ENCODE results near the gene ALDOC.
A peak's percentile ranks its signal among the peaks of the same experiment; 100 is the strongest.
"Not testable (repeated sequence)": the region's sequence is repeated elsewhere in the genome, so short reads cannot be mapped to it uniquely, and the experiment has no call there.

Gene ALDOC

DNA sequence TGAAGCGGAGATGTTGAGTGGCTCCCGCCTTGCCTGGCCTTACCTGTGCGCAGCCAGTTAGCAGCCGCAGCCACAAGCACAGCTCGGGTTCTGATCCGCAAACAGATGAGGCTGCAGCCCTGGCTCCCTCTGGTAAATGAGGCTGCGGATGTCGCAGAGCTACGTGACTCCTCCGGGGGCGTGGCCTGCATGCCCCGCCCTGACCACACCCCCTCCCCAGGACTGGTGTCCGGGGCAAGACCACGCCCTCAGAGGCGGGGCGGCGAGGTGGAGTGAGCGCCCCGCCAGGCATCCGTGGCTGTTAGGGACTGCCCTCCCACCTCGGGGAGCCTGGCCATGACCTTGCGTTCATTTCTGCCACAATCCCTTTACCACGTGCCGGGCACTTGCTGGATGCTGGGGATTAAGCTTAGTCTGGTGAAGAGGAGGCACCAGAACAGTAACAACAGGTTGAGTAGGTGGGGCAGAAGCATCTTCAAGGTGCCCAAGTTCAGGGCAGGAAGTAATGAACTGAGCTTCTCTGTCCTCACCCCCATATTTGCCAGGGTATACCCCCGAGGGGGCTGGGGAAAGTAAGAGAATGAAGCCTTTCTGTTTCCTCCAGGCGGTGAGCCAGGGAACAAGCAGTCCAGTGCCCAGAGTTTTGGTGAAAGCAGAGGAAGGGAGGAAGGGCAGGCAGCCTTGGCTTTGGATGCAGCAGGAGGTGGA is at the start of gene ALDOC:
Gene ALDOC, minus strand, starts transcription at position 138 of the 708 bp plus-strand sequence. CDS start 1,363 bp downstream, outside the sequence.
- DNase-seq: peak; percentile 98

DNA sequence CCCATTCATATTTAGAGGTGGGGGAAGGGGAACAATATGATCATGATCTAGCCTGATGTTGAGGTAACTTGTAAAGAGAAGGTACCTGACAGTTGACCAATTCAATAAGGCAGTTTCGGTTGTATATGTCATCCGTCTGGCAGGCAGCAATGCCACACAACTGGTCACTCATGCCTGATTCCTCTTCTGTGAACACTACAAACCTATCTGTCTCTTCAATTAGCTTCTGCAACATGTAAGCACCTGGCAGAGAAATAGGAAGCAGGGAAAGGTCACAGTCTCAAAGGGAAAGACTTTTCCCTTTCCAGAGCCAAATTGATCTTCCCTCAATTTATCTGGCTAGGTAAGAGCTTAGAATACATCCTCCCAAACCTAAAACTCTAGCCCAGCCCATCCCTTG is 47.5 kb upstream of the ALDOC start:
- no peak for DNase-seq

DNA sequence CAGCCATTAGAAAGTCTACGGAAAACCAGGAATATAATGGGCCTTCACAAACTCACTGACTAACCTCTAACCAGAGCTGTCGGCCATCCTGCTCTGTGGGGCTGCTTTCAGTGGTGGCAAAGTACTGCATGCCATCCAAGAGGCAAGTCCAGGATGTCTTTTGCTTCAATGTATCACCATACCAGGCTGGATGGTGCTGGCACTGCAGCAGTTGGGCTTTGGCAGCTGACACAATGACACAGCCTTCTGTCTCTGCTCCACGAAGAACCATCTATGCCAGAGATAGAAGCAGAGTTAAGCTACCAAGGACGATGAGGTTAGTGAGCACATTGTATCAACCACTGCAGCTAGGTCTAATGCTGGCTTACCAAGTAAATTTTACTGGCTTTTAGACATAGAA is 47.0 kb upstream of the ALDOC start:
- DNase-seq: no peak

DNA sequence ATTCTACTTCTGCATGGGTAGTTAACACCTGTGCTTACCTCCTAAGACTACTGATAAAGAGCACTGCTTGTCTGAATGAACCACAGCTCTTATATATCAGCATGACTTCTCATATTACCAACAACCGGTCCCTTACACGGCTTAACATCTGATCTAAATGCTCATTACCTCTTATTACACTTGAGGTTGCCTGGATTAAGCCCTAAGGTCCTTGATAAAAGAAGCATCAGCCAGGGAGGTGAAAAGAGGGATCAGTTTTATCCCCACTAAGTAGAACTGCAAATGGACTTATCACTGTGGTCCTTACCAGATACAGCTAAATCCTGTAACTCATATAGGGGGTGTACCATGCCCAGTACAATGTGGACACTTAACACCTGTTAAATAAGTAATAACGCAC is 45.5 kb upstream of the ALDOC start:
- no peak for DNase-seq

DNA sequence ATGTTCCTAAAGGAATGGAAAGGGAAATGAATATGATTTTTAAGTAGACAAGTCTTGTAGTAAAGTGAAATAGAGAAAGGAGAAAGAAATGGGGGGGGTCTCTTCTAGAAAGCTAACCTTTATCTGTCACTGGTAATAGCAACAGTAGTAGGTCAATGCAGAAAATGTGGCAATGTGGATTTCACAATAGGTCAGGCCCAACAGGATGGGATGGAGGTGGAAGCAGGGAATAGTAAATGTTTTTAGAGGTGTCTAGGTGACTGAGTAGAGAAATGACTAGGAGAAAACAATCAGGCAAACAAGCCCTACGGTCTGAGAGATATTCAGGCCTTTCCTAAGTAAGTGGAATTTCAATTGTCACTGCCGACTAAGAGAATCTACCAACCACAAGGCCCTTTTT is 43.3 kb upstream of the ALDOC start:
- no peak for DNase-seq

DNA sequence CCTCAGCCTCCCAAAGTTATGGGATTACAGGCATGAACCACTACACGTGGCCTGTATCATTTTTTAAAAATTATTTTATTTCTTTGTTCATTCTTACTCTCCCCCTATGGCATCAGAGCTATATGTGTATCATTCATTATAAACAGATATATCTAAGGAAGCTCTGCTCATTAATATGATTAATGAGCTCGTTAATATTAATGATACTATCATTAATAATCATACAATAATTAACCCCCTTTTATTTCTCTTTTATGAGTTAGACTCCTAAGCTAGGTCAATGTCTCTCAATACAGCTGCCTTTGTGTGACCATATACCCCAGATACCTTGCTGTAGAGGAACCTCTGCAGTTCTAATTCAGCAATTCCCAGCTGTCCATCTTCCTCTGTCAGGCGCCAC is 41.8 kb upstream of the ALDOC start:
- no peak for DNase-seq

DNA sequence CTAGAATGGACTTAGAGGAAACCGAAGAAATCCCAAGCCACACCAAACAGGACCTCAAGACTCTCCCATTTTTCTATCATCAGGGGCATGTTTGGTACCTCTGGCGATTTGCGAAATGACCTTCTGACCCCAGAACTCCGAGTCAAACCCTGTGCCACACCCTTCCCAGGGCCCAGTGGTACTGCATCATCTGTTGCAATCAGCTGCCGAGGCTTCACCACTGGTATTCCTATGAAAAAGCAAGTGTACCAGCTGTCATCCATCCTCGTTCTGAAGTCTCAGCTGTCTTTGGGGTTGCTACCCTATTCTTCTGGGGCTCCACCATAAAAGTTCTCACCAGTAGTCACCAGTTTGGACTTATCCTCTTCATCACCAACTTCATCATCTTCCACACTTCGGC is 39.6 kb upstream of the ALDOC start:
- no peak for DNase-seq

DNA sequence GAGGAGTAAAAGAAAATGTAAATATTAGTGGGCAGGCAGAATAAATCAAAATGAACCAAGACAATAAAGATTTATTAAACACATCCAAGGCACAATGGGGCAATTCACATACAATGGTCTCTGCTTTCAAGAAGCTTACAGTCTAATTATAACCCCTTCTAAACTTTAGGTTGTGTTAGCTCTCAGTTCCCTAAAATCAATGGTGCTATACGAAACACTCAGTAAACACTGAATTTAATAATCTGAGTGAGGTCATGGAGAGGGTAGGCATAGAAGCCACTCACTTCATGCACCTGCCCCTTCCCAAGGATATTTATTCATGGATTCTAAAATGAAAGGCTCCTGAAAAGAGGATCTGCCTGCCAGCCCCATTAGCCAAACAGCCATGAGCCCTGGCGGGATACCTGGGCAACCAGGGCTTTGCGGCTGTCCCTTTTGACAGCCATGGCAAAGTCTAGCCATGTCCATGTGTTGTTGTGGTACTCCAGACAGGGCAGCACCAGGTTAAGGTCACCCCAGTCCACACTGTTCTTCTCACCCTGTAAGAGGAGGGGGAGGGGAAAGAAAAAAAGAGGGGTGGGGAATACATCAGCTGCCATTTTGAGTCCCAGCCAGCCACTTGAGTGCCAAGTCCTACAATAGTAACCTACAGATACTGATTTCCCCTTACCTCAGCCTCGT is 38.7 kb upstream of the ALDOC start:
- no peak for DNase-seq

DNA sequence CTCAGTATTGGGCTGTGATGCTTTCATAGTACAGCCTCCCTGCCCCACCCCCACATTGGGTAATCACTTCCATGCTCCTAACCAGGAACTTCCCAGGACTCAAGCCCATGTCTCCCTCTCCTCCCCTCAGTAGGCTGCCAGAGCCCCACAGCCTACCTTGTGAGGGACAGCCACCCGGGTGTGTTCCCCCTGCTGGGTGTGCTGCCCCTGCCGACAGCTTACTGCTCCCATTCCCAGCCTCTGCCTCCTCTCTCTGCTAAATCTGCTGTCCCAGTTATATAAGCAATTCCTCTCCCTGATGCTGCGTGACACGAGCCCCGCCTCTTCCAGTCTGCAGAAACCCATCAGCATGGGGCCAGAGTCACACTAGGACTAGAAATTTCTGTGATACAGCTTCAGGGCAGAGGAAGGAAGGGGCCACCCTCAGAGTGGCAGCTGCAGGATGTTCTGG is 37.3 kb upstream of the ALDOC start, which contains the start of gene RSKR:
Gene RSKR, minus strand, starts transcription at position 255 of the 451 bp plus-strand sequence. Its CDS starts 24 bp downstream, at position 231.
- no peak for DNase-seq

DNA sequence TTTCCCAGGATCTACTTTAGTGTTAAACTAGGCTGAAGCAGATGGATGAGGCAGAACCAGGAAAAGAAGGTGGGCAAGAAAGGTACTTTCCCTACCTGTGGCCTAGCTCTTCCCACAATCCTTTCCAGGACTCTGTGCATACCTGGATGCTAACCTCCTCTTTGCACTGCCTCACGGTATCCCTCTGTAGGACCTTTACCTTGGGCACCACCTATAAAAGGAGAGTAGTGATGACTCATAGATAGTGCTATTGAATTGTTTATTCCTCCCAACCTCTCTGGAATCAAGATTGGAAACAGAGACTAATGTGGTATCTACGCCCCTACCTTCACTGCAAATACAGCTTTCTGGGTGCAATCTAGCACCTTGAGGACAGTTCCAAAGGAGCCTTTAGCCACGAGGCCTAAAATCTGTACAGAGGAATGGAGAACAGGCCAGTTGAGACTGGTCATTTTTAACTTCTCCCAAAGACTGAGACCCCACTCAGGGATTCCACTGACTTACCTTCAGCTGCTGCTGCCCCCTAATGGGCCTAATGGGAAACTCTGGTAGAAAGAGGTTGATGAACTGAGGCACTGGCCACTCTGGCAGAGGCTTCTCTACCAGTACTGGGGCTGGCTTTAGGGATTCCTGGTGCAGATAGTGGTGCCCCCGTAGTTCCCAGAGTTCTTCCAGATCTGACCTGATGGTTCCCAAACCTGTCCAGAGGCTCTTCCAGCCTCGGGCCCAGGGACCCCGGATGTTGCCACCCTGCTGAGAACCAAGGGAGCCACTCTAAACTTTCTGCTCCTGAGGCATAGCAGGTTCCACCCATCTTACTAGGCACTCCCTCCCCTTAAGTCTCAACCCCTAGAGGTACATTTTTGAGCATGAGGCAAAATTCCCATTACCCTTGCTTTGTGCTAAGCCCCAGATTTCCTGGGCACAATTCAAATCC is 36.5 kb upstream of the ALDOC start:
- peak; percentile 55 for DNase-seq

DNA sequence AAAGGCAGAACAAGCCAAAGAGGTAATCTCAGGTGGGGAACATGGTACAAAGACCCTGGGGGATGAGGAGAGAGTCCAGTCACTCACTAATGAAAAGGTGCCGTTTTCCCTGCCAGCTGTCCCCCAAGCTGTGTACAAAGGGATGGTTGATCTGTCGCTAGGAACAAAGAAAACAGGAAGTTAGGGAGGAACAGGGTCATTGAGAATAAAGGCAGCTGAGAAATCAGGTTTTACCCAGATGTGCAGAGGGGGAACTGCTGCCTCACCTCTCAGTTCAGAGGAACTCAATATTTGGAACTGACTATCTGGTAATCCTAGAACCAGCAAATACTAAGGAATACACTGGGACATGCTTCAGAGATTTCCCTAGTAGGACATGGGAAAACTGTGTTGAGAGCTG is 35.8 kb upstream of the ALDOC start:
- DNase-seq: no peak

DNA sequence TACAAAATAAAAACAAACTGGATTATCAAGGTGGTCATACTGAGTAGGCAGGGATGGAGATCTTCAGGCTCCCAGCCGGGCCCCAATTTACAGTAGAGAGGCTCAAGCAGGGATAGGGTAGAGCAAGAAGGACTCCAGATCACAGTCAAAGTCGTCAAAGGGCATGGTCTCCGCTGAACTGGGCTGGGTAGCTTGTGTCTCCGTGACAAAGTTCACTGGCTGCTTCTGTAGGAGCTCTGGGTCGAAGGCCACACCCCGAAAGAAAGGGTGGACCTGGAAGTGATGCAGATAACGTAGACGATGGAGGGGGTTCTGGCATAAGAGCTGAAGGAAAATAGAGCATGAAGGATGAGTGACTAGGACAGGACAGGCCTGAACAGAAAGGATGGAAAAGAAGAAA is 33.7 kb upstream of the ALDOC start:
- no peak for DNase-seq

DNA sequence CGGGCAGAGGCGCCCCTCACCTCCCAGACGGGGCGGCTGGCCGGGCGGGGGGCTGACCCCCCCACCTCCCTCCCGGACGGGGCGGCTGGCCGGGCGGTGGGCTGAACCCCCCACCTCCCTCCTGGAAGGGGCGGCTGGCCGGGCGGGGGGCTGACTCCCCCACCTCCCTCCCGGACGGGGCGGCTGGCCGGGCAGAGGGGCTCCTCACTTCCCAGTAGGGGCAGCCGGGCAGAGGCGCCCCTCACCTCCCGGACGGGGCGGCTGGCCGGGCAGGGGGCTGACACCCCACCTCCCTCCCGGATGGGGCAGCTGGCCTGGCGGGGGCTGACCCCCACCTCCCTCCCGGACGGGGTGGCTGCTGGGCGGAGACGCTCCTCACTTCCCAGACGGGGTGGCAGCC is 27.3 kb upstream of the ALDOC start:
- DNase-seq: not testable (repeated sequence)

DNA sequence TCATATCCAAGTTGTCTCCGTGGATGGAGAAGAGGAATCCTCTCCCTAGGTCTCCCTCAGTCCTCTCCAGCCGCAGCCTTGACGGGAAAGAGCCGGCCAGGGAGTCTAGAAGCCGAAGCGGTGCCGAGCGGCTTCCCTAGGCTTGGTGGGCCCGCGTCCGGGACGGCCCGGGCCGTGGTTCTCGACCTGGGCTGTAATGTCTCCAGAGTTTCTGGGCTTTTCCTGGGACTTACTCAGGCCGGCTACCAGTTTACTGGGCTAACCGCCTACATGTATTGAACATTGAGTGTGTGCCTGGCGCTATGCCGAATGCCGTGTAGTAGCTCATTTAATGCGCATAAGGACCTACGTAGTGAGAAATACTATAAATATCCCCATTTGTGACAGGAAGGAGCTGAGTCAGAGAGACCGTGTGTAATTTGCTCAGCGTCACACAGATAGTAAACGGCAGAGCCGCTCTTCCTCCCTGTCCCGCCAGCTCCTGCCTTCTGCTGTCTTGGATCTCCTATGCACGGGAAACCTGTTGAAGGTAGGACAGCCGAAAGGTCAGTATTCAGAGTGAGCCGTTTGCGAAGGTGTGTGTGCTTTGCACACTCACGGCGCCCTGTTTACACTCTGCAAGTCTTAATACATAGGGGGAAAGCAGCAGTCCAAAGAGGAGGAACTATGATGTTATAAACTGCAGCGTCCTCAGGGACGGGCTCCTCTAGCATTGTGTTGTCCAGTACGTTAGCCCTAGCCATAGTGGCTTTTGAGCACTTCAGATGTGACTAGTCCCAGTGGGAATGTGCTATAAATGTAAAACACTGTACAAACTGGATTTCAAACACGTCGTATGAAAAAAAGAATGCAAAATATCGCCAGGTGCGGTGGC is 22.9 kb upstream of the ALDOC start:
- peak; percentile 73 for DNase-seq

DNA sequence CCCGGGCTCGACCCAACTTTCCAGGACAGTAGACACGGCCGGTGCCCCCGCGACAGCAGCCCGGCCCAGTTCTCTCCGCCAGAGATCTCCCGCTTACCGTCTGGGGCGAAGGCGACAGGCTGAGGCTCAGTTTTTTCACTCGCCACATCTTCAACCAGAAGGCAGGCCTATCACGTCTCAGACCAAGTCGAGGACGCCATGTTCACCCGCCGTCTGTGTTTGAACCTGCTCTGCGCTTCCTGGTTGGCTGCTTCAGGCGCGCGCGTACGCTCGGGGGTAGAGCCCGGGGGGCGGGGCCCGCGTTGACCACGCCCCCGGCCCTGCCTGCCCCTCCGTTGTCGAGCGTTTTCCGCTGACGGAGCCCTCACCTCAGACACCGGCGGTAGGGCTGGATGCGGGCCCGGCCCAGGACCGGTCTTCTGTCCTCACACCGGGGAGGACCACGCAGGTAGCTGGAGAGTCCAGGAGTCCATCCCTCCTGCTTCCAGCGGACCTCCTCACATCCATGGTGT is 22.2 kb upstream of the ALDOC start, which contains the start of gene SPAG5:
Gene SPAG5, minus strand, starts transcription at position 227 of the 512 bp plus-strand sequence. Its CDS starts 79 bp downstream, at position 148.
- DNase-seq: peak; percentile 97

DNA sequence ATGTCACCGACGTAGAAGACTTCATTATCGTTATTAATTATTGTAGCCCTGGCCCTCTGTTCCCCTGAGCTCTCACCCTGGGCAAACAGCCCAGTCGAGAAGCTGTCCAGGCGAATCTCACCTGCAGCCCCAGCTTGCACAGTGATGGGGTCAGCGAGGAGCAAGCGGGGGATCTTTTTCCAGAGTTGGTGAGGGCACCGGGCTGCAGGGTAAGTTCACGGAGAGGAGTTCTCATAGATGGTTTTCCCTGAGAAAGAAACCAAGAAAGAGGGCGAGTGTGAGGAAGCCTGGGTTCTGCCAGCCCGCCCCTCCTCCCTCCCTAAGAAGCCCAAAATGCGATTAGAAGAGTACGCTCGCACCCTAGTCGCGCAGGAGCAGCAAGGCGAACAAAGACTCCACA is 21.7 kb upstream of the ALDOC start:
- DNase-seq: no peak

DNA sequence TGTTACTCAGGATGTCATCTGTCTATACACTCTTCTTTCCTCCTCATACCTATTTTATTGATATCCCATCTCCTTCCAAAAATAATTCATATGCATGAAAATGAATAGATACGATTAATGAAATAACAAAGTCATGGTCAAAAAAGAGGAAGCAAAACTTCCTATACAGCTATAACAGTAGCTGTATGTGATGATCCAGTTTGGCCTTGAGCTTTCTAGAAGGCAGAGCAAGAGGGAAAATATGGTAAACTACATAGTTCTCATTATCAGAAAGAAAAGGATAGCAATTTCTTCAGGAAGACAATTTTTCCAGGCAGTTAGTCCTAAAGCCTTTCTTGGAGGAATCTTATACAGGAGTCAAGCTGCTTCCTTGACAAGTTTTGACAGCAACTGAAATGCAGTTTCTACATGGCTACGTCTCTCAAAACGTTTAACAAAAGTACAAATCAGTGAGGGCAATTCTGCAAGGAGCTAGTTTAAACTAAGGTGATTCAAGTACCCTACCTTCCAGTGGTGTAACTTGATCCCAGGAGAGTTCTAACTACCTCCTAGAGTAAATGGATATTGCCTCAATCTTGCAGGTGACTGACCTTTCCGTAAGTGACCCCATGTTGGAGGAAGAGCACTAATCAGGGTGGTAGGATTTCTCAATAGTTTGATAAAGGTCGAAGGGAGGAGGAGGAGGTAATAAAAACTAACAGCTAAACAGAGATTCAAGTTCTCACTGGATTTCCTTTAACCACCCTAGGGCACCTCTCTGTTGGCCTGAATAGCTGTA is 21.1 kb upstream of the ALDOC start:
- DNase-seq: no peak

DNA sequence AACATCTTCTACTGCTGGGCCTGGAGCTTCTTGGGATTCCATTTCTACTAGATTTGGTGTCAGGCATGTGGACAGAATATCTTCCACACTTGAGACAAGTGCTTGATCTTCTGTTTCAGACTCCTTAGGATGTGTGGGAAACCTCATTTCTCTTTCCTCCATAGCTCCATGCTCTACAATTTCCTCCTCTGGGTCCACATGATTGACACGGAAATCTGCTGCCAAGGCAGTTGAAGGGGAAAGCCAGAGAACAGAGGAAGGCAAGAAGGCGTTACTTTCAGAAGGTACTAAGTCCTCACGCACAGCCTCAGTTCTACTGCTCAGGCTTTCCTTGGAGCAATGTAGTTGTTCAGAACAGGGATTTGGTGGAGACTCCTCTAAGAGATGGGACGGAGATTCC is 15.6 kb upstream of the ALDOC start:
- no peak for DNase-seq

DNA sequence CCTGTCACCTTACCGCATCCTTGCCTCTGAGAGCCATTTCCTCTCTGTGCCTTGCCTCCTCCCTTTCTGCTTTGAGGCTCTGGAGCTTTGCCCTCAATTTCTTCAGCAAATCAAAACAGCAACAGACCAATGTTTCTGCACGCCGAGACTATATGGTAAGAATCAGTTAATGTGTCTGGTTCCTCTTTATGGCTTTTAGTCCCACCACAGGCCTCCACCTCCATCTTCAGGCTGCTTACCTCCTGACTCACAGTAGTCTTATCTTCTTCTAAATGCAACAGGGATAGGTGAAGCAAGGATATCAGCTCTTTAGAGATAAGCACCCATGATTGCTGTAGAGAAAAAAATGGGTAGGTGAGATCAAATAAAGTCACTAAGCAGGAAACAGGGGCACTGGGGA is 9.2 kb upstream of the ALDOC start:
- no peak for DNase-seq

DNA sequence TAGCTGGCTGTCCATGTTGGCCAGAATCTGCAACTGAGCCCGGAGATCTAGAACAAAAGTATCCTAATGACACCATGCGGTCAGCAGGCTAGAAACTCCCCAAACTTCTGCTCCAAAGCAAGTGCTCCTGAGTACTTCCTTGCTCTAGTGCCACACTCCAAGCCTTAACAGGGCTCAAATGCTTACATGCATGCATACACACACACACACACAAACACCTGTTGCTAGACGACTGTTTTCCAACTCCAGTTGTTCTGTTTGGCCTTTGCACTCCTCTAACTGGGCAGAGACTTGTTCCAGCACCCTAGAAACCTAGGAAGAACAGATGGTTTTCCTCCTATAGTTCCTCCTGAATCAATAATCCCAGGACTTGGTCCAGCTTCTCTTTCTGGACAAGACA is 7.7 kb upstream of the ALDOC start:
- DNase-seq: no peak

DNA sequence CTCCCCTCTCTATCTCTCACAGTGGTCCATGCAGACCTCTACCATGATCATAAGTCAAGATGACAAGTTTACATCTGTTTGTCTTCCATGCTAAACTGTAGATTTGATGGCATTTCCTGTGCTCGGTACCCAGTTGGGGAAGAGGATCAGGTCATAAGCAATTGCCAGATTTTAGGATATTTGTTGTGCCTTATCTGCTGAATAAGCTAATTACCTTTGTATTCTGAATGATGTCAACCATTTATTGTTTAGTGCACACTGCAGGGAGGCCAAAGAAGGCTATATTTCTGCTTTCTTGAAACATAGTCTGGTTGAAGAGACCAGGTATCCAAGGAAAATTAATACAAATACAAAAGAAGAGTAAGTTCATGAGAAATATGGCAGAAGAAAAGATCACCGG is 5.8 kb upstream of the ALDOC start:
- no peak for DNase-seq
